GM12878 (cell line): ENCODE data around the gene COQ4. TPM values are rescaled to one million over a fixed set of nuclear protein-coding genes. Genes with fewer than 3 reads are reported as not detected.

Experiments used
- ATAC-seq: fragments of 200-7000 bp; cut with Tn5 transposase; 3 replicates; pipeline ENCODE4 v1.9.1; 2020; ENCODE audit warnings: mild to moderate bottlenecking, moderate library complexity
- BruUV-seq: library from RNA; stranded (reverse); fragments of 400-500 nt; replicated peaks from 2 replicates; lab custom pipeline; 2021; lab: Mats Ljungman, UMichigan
- CTCF ChIA-PET: fragments of 300-600 bp; sonication (Branson Sonifier 250); formaldehyde crosslinking; extraction: SDS; loops from one replicate; lab custom pipeline; 2021; ENCODE audit warnings: inconsistent platforms; lab: Yijun Ruan, JAX
- POLR2A ChIA-PET: fragments of 350-600 bp; formaldehyde crosslinking; extraction: SDS; loops from one replicate; lab custom pipeline; 2021; ENCODE audit warnings: inconsistent platforms; lab: Charles Lee
- RAD21 ChIA-PET: fragments of 300-600 bp; sonication (Branson Sonifier 250); formaldehyde crosslinking; loops from one replicate; lab custom pipeline; 2023; ENCODE audit warnings: antibody characterized with exemption; ENCODE audit not compliant: unreplicated experiment; lab: Charles Lee
- SMC1A ChIA-PET: fragments of 300-600 bp; sonication (Branson Sonifier 250); formaldehyde crosslinking; loops from one replicate; lab custom pipeline; 2023; ENCODE audit not compliant: unreplicated experiment, uncharacterized antibody; lab: Charles Lee
- DNase-seq: peaks from one replicate; pipeline ENCODE4 v3.0.0-alpha.2; 2011; ENCODE audit warnings: low read depth, low spot score
- FAIRE-seq: peaks from 3 replicates; lab custom pipeline; 2011; peaks lifted over from hg19 to GRCh38; lab: Jason Lieb, UNC
- H2AFZ ChIP-seq: 2 replicates; pipeline ENCODE4 v1.6.0; 2011; ENCODE audit warnings: low read depth, low read length, control low read depth; ENCODE audit not compliant: control insufficient read depth
- H3K27ac ChIP-seq: 2 replicates; pipeline ENCODE4 v1.5.1; 2011; ENCODE audit warnings: control low read depth; ENCODE audit not compliant: control insufficient read depth, insufficient read depth
- H3K27me3 ChIP-seq, 2 experiments: replicated peaks in 1 of 2; 2 replicates each; pipeline versions ENCODE4 v1.6.0 to v1.6.1; 2011; ENCODE audit warnings: low read length in 1 of 2; ENCODE audit not compliant: control insufficient read depth in 2 of 2, insufficient read depth in 2 of 2
- H3K36me3 ChIP-seq, 2 experiments: 2 replicates each; pipeline ENCODE4 v1.5.1; 2011; ENCODE audit warnings: low read length in 1 of 2; ENCODE audit not compliant: control insufficient read depth in 2 of 2, insufficient read depth in 2 of 2
- H3K4me1 ChIP-seq: 2 replicates; pipeline ENCODE4 v1.6.1; 2011; ENCODE audit warnings: mild to moderate bottlenecking, low read length, moderate library complexity, mixed read lengths; ENCODE audit not compliant: control insufficient read depth, insufficient read depth
- H3K4me2 ChIP-seq: 2 replicates; pipeline ENCODE4 v1.6.0; 2011; ENCODE audit warnings: control low read depth; ENCODE audit not compliant: control insufficient read depth, insufficient read depth
- H3K4me3 ChIP-seq: fragments of 200-600 bp; sonication (generic); 2 replicates; pipeline ENCODE4 v1.5.1; 2016
- H3K79me2 ChIP-seq: 2 replicates; pipeline ENCODE4 v1.6.0; 2011; ENCODE audit warnings: low read length; ENCODE audit not compliant: control insufficient read depth, insufficient read depth
- H3K9ac ChIP-seq: 2 replicates; pipeline ENCODE4 v1.8.0; 2011; ENCODE audit warnings: low read length, control low read depth, mixed read lengths; ENCODE audit not compliant: control insufficient read depth, insufficient read depth
- H3K9me3 ChIP-seq: replicated peaks from 3 replicates; pipeline ENCODE4 v1.5.1; 2011; ENCODE audit warnings: mild to moderate bottlenecking, low read length; ENCODE audit not compliant: control insufficient read depth, insufficient read depth
- H4K20me1 ChIP-seq: 2 replicates; pipeline ENCODE4 v1.6.0; 2011; ENCODE audit not compliant: control insufficient read depth, insufficient read depth
- FOXK2 ChIP-seq: fragments of 450-650 bp; IDR thresholded peaks from 2 replicates; pipeline ENCODE4 v1.6.1; 2017; ENCODE audit warnings: mild to moderate bottlenecking, moderate library complexity
- KLF5 ChIP-seq: fragments of 450-650 bp; IDR thresholded peaks from 2 replicates; pipeline ENCODE4 v1.6.1; 2014; ENCODE audit warnings: mild to moderate bottlenecking; ENCODE audit not compliant: partially characterized antibody
- MTA2 ChIP-seq: fragments of 450-650 bp; IDR thresholded peaks from 2 replicates; pipeline ENCODE4 v1.6.1; 2016; ENCODE audit warnings: low read depth, mild to moderate bottlenecking, moderate library complexity
- MYB ChIP-seq: fragments of 150-350 bp; IDR thresholded peaks from 2 replicates; pipeline ENCODE4 v1.6.1; 2014; ENCODE audit warnings: mild to moderate bottlenecking, low read depth, low read length, borderline replicate concordance
- PAX5 ChIP-seq: IDR thresholded peaks from 2 replicates; pipeline ENCODE4 v1.6.1; 2011; ENCODE audit warnings: low read depth, low read length, borderline replicate concordance
- POU2F2 ChIP-seq: IDR thresholded peaks from 3 replicates; pipeline ENCODE4 v1.6.1; 2011; ENCODE audit warnings: low read depth, mild to moderate bottlenecking, low read length, borderline replicate concordance
- RCOR1 ChIP-seq: conservative IDR thresholded peaks from 2 replicates; pipeline ENCODE4 v1.6.1; 2012; ENCODE audit warnings: low read depth, low read length, improper control_type of control experiment
- SMC3 ChIP-seq: IDR thresholded peaks from 2 replicates; pipeline ENCODE4 v1.6.1; 2011; ENCODE audit warnings: low read length, improper control_type of control experiment, borderline replicate concordance
- YBX1 ChIP-seq: fragments of 450-650 bp; IDR thresholded peaks from 2 replicates; pipeline ENCODE4 v1.6.1; 2016; ENCODE audit warnings: antibody characterized with exemption
- WGBS: methylation state at CpG from one replicate; pipeline ENCODE4 v1.1.6; 2016; ENCODE audit warnings: low lambda C conversion rate; ENCODE audit not compliant: insufficient replicate concordance, insufficient coverage; ENCODE audit errors: missing lambda C conversion rate; 5-methylcytosine and 5-hydroxymethylcytosine counted together
- in situ Hi-C: fragments of 300-500 bp; cut with MboI; formaldehyde crosslinking; loops from 9 replicates; pipeline ENCODE4 v1.14.3; 2018; ENCODE audit warnings: mixed read lengths
- intact Hi-C: fragments of 100-400 bp; cut with micrococcal nuclease; formaldehyde crosslinking; loops from one replicate; pipeline ENCODE4 v1.14.2; 2022; ENCODE audit not compliant: unreplicated experiment
- polyA plus RNA-seq, 11 experiments: library from polyadenylated mRNA; depleted of rRNA in 4 of 11; unstranded in 6 of 11; stranded (reverse) in 5 of 11; fragments of >200 nt; fragmentation: Nextera tagmentation in 4 of 11; fragmentation: Illumina TruSeq in 1 of 11; extraction: Ambion mirVana in 4 of 11; extraction: Trizol in 1 of 11; gene quantifications; 1 replicate in 1 of 11; 2 replicates in 10 of 11; pipeline versions ENCODE4 v1.2.1 to v1.2.3, GENCODE V29; 2011 to 2016; ENCODE audit warnings: inconsistent platforms in 2 of 11, missing spikeins in 2 of 11, low read depth in 1 of 11
- total RNA-seq, 4 experiments: library from RNA; depleted of rRNA in 3 of 4; stranded (reverse); fragments of >200 nt in 3 of 4; fragmentation: Illumina TruSeq in 1 of 4; extraction: Trizol in 1 of 4; gene quantifications; 2 replicates each; pipeline versions ENCODE4 v1.2.1 to v1.2.3, GENCODE V29; 2013 to 2021
- TF ChIP-seq, protein P1 (sequence below): fragments of 450-650 bp; IDR thresholded peaks from 2 replicates; pipeline ENCODE4 v1.6.1; 2018; ENCODE audit warnings: borderline replicate concordance, mild to moderate bottlenecking; ENCODE audit not compliant: partially characterized antibody
- TF ChIP-seq, protein P2 (sequence below): fragments of 450-650 bp; formaldehyde crosslinking; IDR thresholded peaks from 2 replicates; pipeline ENCODE4 v1.4.0; 2020; ENCODE audit warnings: mild to moderate bottlenecking, moderate library complexity
- TF ChIP-seq, protein P3 (sequence below): fragments of 450-650 bp; conservative IDR thresholded peaks from 2 replicates; pipeline ENCODE4 v1.6.1; 2017; ENCODE audit warnings: mild to moderate bottlenecking, moderate library complexity
- TF ChIP-seq, protein P4 (sequence below): fragments of 450-650 bp; IDR thresholded peaks from 2 replicates; pipeline ENCODE4 v1.6.1; 2017; ENCODE audit warnings: low read depth, mild to moderate bottlenecking, moderate library complexity

COQ4 gene
- total and polyA plus RNA-seq, 10 of the 15 experiments (the other 5 are each of a cell fraction or from before 2014, with no cell fraction given) = 3.8 to 64.1 (median 38.6) TPM

DNA sequence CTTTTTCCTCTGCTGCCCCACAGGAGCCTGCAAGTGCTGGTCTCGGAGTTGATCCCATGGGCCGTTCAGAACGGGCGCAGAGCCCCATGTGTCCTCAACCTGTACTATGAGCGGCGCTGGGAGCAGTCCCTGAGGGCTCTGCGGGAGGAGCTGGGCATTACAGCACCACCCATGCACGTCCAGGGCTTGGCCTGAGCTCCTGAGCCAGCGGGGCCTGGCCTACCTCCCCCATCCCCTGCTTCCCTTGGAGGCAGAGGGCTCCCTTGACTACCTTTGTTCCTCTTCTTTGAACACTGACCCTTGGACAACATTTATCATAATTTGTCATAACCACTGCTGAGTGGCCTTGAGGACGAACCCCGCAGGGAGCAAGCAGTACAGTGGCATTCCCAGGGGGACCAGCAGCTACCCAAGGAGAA lies 10.8 kb downstream of the COQ4 start:
- ChIA-PET POLR2A (no interaction called here), SMC1A (interaction anchor here (0.7 kb wide), 1 partner anchor 294 kb away, joined by 3 read pairs; no protein-coding TSS in a partner anchor), RAD21 (no interaction called here), CTCF (interaction anchor here (0.5 to 0.6 kb wide), 2 partner anchors 63 to 338 kb away, joined by 3 to 5 read pairs; no protein-coding TSS in a partner anchor)
- WGBS = 90% methylated on average over 11 of the region's 11 CpGs
- Histone ChIP-seq H3K36me3 (no peaks in the 10 kb centered on the region; a peak in 1 of 4 replicates), H3K27me3 (no peaks in the 10 kb centered on the region), H3K9ac (no peak overlapping the region), H3K4me3 (no peak overlapping the region), H3K27ac (no peak overlapping the region), H3K9me3 (no peaks in the 10 kb centered on the region), H3K4me2 (no peak overlapping the region), H3K79me2 (no peaks in the 10 kb centered on the region), H2AFZ (no peak overlapping the region), H3K4me1 (no peaks in the 10 kb centered on the region), H4K20me1 (no peaks in the 10 kb centered on the region)
- FAIRE-seq (no peak), DNase-seq (no peak), ATAC-seq (no peak)
- in situ Hi-C loops (no loop called here), intact Hi-C loops (no loop called here)
- BruUV-seq = no TSS peak
- TF ChIP-seq, protein P1, sequence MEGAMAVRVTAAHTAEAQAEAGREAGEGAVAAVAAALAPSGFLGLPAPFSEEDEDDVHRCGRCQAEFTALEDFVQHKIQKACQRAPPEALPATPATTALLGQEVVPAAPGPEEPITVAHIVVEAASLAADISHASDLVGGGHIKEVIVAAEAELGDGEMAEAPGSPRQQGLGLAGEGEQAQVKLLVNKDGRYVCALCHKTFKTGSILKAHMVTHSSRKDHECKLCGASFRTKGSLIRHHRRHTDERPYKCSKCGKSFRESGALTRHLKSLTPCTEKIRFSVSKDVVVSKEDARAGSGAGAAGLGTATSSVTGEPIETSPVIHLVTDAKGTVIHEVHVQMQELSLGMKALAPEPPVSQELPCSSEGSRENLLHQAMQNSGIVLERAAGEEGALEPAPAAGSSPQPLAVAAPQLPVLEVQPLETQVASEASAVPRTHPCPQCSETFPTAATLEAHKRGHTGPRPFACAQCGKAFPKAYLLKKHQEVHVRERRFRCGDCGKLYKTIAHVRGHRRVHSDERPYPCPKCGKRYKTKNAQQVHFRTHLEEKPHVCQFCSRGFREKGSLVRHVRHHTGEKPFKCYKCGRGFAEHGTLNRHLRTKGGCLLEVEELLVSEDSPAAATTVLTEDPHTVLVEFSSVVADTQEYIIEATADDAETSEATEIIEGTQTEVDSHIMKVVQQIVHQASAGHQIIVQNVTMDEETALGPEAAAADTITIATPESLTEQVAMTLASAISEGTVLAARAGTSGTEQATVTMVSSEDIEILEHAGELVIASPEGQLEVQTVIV = no peak
- TF ChIP-seq YBX1 (no peak), SMC3 (no peak), PAX5 (no peak), MTA2 (no peak), FOXK2 (no peak), MYB (no peak), RCOR1 (no peak), POU2F2 (no peak), KLF5 (no peak)
- TF ChIP-seq, protein P2, sequence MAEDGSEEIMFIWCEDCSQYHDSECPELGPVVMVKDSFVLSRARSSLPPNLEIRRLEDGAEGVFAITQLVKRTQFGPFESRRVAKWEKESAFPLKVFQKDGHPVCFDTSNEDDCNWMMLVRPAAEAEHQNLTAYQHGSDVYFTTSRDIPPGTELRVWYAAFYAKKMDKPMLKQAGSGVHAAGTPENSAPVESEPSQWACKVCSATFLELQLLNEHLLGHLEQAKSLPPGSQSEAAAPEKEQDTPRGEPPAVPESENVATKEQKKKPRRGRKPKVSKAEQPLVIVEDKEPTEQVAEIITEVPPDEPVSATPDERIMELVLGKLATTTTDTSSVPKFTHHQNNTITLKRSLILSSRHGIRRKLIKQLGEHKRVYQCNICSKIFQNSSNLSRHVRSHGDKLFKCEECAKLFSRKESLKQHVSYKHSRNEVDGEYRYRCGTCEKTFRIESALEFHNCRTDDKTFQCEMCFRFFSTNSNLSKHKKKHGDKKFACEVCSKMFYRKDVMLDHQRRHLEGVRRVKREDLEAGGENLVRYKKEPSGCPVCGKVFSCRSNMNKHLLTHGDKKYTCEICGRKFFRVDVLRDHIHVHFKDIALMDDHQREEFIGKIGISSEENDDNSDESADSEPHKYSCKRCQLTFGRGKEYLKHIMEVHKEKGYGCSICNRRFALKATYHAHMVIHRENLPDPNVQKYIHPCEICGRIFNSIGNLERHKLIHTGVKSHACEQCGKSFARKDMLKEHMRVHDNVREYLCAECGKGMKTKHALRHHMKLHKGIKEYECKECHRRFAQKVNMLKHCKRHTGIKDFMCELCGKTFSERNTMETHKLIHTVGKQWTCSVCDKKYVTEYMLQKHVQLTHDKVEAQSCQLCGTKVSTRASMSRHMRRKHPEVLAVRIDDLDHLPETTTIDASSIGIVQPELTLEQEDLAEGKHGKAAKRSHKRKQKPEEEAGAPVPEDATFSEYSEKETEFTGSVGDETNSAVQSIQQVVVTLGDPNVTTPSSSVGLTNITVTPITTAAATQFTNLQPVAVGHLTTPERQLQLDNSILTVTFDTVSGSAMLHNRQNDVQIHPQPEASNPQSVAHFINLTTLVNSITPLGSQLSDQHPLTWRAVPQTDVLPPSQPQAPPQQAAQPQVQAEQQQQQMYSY = no peak
- TF ChIP-seq, protein P3, sequence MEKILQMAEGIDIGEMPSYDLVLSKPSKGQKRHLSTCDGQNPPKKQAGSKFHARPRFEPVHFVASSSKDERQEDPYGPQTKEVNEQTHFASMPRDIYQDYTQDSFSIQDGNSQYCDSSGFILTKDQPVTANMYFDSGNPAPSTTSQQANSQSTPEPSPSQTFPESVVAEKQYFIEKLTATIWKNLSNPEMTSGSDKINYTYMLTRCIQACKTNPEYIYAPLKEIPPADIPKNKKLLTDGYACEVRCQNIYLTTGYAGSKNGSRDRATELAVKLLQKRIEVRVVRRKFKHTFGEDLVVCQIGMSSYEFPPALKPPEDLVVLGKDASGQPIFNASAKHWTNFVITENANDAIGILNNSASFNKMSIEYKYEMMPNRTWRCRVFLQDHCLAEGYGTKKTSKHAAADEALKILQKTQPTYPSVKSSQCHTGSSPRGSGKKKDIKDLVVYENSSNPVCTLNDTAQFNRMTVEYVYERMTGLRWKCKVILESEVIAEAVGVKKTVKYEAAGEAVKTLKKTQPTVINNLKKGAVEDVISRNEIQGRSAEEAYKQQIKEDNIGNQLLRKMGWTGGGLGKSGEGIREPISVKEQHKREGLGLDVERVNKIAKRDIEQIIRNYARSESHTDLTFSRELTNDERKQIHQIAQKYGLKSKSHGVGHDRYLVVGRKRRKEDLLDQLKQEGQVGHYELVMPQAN = no peak
- TF ChIP-seq, protein P4, sequence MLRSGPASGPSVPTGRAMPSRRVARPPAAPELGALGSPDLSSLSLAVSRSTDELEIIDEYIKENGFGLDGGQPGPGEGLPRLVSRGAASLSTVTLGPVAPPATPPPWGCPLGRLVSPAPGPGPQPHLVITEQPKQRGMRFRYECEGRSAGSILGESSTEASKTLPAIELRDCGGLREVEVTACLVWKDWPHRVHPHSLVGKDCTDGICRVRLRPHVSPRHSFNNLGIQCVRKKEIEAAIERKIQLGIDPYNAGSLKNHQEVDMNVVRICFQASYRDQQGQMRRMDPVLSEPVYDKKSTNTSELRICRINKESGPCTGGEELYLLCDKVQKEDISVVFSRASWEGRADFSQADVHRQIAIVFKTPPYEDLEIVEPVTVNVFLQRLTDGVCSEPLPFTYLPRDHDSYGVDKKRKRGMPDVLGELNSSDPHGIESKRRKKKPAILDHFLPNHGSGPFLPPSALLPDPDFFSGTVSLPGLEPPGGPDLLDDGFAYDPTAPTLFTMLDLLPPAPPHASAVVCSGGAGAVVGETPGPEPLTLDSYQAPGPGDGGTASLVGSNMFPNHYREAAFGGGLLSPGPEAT = no peak
